Mucosa of rectum (tissue), 2 donors: ENCODE data around the gene THSD4.
"Not testable (repeated sequence)": the region's sequence is repeated elsewhere in the genome, so short reads cannot be mapped to it uniquely, and the experiment has no call there.

Source experiments
- H3K27ac ChIP-seq, 2 donors: one replicate each; pipeline ENCODE4 v1.7.0; 2013; ENCODE audit warnings: inconsistent platforms in 2 of 2, low read depth in 2 of 2, low read length in 2 of 2
- H3K27me3 ChIP-seq, 2 donors: one replicate each; pipeline ENCODE4 v1.7.0; 2013; ENCODE audit warnings: low read length in 2 of 2; ENCODE audit not compliant: control insufficient read depth in 2 of 2, insufficient read depth in 2 of 2
- H3K36me3 ChIP-seq, 2 donors: one replicate each; pipeline ENCODE4 v1.7.0; 2013; ENCODE audit warnings: low read length in 2 of 2; ENCODE audit not compliant: control insufficient read depth in 2 of 2, insufficient read depth in 2 of 2
- H3K4me1 ChIP-seq, 2 donors: one replicate each; pipeline ENCODE4 v1.7.0; 2013; ENCODE audit warnings: low read length in 2 of 2, mild to moderate bottlenecking in 1 of 2; ENCODE audit not compliant: control insufficient read depth in 2 of 2, insufficient read depth in 2 of 2
- H3K4me3 ChIP-seq, 2 donors: one replicate each; pipeline ENCODE4 v1.7.0; 2013; ENCODE audit warnings: low read length in 2 of 2
- H3K9ac ChIP-seq, 2 donors: one replicate each; pipeline ENCODE4 v1.7.0; 2013; ENCODE audit warnings: low read length in 2 of 2, low read depth in 1 of 2, mild to moderate bottlenecking in 1 of 2
- H3K9me3 ChIP-seq, 2 donors: one replicate each; pipeline ENCODE4 v1.7.0; 2013; ENCODE audit warnings: low read length in 2 of 2; ENCODE audit not compliant: control insufficient read depth in 2 of 2
- donor health status: healthy.
- donor health status: Normal muscosa, but diverticular disease.

THSD4 gene

DNA sequence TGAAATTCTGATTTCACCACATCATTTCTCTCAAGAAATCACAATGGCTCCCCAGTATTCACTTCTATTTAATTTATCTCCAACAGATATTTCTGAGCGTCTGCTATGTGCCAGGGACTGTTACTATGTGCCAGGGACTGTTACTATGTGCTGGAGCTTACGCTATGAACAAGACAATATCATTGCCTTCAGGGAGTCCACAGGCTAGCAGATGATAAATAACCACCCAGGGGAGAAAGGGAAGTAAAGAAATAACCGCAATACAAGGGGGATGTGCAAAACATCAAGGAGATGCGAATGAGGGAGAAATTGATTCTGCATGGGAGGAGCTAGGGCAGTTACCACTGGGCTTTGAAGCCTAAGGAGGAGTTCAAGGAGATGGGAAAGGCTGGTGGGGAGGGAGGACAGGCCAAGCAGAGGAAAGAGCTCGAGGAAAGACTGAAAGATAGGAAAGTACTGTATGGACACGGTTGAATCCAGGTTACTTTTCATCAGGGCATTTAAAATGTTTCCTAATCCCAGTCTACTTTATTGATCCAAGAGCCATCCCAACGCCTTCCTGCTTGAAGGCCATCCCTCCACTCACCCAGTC is 2.5 kb downstream of the THSD4 start:
- no peaks in the 10 kb centered on the region for H3K36me3 ChIP-seq
- no peak overlapping the region for H3K4me3 ChIP-seq
- H3K9ac ChIP-seq: no peak overlapping the region
- peaks cover 4 to 7% of the 10 kb centered on the region in 2 donors for H3K4me1 ChIP-seq
- H3K27ac ChIP-seq: no peak overlapping the region
- no peaks in the 10 kb centered on the region for H3K27me3 ChIP-seq
- H3K9me3 ChIP-seq: no peaks in the 10 kb centered on the region

GRCh38 chr15:71118345-71118744 is 3.1 kb downstream of the THSD4 start:
- H3K9ac ChIP-seq: no peak overlapping the region
- no peaks in the 10 kb centered on the region for H3K9me3 ChIP-seq
- no peak overlapping the region for H3K4me3 ChIP-seq
- H3K27me3 ChIP-seq: no peaks in the 10 kb centered on the region
- H3K27ac ChIP-seq: no peak overlapping the region
- H3K4me1 ChIP-seq: peaks cover 4 to 7% of the 10 kb centered on the region in 2 donors
- no peaks in the 10 kb centered on the region for H3K36me3 ChIP-seq

DNA sequence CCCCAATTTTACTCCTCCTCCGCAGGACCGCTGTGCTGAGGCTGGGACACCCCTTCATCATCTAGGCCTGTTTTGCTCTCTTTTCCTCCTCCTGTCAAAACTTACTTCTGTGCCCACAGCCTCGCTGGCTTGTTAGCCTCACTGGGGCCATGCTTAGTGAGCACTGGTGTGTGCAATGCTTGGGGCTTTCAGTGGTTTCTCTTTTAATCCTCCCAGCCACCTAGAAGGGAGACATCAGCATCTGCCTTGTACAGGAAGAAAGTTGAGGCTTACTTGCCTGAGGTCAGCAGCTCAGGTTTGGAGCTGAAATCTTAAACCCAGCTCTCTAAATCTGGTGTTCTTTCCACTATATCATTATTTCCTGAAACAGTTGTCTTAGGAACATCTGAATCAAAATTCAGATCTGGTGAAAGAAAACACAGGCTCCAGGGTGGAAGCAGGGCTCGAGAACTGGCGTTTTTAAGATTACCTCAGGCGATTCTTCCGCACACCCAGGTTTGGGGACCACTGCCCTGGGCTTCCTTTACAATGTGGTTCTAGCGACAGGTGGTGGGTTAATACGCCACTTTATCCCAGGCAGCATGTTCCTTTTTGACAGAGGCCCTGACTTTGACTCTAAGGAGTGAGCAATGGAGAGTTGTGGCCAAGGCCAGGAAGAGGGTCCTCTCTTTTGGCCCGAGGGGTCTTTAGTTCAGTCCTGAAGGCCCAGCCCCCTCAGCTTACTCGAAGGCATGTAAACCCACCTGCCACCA is 3.8 kb downstream of the THSD4 start:
- H3K9ac ChIP-seq: no peak overlapping the region
- H3K27ac ChIP-seq: no peak overlapping the region
- H3K9me3 ChIP-seq: no peaks in the 10 kb centered on the region
- H3K4me1 ChIP-seq: peaks cover 4 to 7% of the 10 kb centered on the region in 2 donors
- H3K4me3 ChIP-seq: no peak overlapping the region
- no peaks in the 10 kb centered on the region for H3K27me3 ChIP-seq
- no peaks in the 10 kb centered on the region for H3K36me3 ChIP-seq

- Histone ChIP-seq H3K27me3 (no peaks in the 10 kb centered on the region), H3K9me3 (no peaks in the 10 kb centered on the region), H3K4me1 (peaks cover under 1 to 4% of the 10 kb centered on the region in 2 donors), H3K36me3 (no peaks in the 10 kb centered on the region), H3K9ac (no peak overlapping the region), H3K4me3 (no peak overlapping the region), H3K27ac (no peak overlapping the region)
Measured at GRCh38 chr15:71120428-71120944, 5.2 kb downstream of the THSD4 start.

- Histone ChIP-seq H3K27ac (no peak overlapping the region), H3K9ac (no peak overlapping the region), H3K27me3 (no peaks in the 10 kb centered on the region), H3K4me3 (no peak overlapping the region), H3K9me3 (no peaks in the 10 kb centered on the region), H3K4me1 (peaks cover 2 to 8% of the 10 kb centered on the region in 2 donors), H3K36me3 (no peaks in the 10 kb centered on the region)
Measured at GRCh38 chr15:71121442-71121841, 6.2 kb downstream of the THSD4 start.

- no peak overlapping the region for H3K4me3 ChIP-seq
- H3K27me3 ChIP-seq: no peaks in the 10 kb centered on the region
- peak overlapping the region in 1 of 2 donors; percentile 19 for H3K27ac ChIP-seq
- H3K9me3 ChIP-seq: no peaks in the 10 kb centered on the region
- H3K9ac ChIP-seq: no peak overlapping the region
- peaks cover 0 to 8% of the 10 kb centered on the region in 2 donors for H3K4me1 ChIP-seq
- no peaks in the 10 kb centered on the region for H3K36me3 ChIP-seq
Measured at GRCh38 chr15:71124937-71125790, 9.9 kb downstream of the THSD4 start.

DNA sequence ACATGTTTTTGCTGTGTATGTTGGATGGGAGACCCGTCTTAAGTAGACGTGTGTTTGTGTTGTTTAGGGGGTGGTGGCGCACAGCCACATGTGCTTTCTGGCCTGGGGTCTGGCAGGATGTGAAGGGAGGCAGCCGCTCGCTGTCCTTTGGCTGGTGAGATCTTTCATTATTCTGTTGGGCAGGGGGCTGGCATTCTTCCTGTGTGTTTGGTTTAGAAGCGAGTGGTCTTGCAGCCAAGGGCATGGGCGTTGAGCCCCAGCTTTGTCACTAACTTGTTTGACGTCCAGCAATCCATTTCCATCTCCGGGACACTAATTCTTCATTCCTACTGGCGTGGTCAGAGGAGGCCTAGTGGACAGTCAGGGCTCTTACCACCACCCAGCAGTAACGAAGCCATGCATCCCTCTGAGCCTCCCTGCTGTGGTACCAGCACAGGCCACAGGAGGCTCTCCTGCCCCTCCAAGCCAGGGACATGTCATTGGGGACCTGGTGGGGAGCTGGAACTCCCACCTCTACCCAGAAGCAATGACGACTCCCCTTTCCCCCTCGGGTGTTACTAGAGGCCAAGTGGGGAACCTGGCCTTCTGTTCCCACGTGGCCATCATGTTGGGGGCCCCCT is 10.7 kb downstream of the THSD4 start:
- H3K9me3 ChIP-seq: no peaks in the 10 kb centered on the region
- H3K4me3 ChIP-seq: no peak overlapping the region
- H3K9ac ChIP-seq: no peak overlapping the region
- no peaks in the 10 kb centered on the region for H3K27me3 ChIP-seq
- peak overlapping the region in 1 of 2 donors; percentile 19 for H3K27ac ChIP-seq
- H3K4me1 ChIP-seq: peaks cover 0 to 8% of the 10 kb centered on the region in 2 donors
- no peaks in the 10 kb centered on the region for H3K36me3 ChIP-seq

GRCh38 chr15:71127083-71127482 is 11.8 kb downstream of the THSD4 start:
- peaks cover 0 to 8% of the 10 kb centered on the region in 2 donors for H3K4me1 ChIP-seq

DNA sequence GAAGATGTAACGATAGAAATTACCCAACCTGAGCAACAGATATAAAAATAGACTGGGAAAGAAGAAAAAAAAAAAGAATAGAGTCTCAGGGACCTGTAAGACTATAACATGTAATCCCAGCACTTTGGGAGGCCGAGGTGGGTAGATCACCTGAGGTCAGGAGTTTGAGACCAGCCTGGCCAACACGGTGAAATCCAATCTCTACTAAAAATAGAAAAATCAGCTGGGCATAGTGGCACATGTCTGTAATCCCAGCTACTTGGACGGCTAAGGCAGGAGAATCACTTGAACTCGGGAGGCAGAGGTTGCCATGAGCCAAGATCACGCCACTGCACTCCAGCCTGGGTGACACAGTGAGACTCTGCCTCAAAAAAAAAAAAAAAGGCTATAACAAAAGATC is 12.9 kb downstream of the THSD4 start:
- H3K36me3 ChIP-seq, H3K4me1 ChIP-seq, H3K27ac ChIP-seq, H3K9me3 ChIP-seq, H3K9ac ChIP-seq, H3K4me3 ChIP-seq, H3K27me3 ChIP-seq: not testable (repeated sequence)

More at GRCh38 chr15:71127083-71127482, 11.8 kb downstream of the THSD4 start:
- H3K27ac ChIP-seq: no peak overlapping the region
- H3K9ac ChIP-seq: no peak overlapping the region
- H3K4me3 ChIP-seq: no peak overlapping the region
- no peaks in the 10 kb centered on the region for H3K9me3 ChIP-seq
- no peaks in the 10 kb centered on the region for H3K36me3 ChIP-seq
- no peaks in the 10 kb centered on the region for H3K27me3 ChIP-seq
